Mucosa of gallbladder (tissue), 1 donor: ENCODE measurements around the gene ASB16. TPM values are rescaled to one million over a fixed set of nuclear protein-coding genes. Genes with fewer than 3 reads are reported as not detected.

Experiments
- DNase-seq: peaks from one replicate; pipeline ENCODE4 v3.0.0-alpha.2; 2020; ENCODE audit warnings: low spot score
- total RNA-seq: library from RNA; stranded (reverse); gene quantifications from one replicate; pipeline ENCODE4 v1.2.1, GENCODE V29; 2021
- donor health status: DM: no; HTN: no; CAD: no.

Gene ASB16
- total RNA-seq, 1 donor from 2014 or later: 0.58 TPM

DNA sequence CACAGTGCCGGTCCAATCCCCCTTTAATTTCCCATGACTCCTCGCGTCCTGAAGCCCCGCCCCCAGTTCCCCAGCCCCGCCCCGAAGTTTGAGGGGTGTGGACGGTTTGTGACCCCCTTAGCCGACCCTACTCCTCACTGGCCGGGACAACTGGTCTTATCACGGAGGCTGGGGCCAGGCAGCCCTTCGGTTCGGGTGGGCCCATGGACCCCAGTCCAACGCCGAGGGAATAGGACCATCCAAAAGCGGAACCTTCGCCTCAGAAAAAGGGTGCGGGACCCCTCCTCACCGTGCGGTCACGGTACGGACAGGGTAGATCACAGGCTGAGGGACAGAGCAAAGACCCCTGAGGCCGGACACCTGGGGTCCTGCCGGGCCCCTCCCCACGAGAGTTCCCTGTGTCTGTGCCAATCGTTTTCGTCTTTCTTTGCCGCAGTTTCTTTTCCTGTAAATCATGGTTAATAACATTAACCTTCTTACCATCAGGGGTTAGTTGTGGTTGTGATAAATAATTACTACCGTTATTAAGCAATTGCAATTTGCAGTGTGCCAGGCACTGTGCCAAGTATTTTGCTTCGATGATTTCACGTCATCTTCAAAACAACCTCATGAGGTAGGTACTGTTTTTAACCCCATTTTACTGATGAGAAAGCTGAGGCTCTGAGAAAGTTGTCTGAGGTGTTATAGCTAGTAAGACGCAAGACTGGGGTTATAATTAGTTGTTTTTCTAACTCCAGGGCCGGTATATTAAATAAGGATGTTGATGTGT, 16.8 kb downstream of the ASB16 start:
- DNase-seq: no peak

DNA sequence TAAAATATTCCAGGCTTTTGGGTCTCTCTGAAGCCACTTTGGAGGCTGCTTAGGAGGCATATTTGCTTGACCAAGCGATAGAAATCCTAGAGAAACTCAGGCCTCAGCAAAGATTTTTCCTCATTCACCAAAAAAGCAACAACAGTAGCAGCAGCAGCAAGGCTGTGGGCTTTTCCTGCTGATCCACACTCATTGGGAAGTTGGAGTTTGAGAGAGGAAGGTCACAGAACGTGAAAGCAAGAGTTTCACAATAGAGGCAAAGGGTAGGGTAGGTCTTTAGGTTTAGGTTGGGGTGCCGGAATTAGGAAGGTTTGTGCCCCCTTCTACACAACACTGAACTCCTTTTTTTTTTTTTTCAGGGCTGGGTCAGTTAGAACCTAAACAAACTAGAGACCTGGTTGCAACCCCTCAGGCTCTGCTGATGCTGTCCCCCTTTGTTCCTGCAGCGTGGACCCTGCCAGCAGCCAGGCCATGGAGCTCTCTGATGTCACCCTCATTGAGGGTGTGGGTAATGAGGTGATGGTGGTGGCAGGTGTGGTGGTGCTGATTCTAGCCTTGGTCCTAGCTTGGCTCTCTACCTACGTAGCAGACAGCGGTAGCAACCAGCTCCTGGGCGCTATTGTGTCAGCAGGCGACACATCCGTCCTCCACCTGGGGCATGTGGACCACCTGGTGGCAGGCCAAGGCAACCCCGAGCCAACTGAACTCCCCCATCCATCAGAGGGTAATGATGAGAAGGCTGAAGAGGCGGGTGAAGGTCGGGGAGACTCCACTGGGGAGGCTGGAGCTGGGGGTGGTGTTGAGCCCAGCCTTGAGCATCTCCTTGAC, 18.3 kb downstream of the ASB16 start:
- no peak for DNase-seq

DNA sequence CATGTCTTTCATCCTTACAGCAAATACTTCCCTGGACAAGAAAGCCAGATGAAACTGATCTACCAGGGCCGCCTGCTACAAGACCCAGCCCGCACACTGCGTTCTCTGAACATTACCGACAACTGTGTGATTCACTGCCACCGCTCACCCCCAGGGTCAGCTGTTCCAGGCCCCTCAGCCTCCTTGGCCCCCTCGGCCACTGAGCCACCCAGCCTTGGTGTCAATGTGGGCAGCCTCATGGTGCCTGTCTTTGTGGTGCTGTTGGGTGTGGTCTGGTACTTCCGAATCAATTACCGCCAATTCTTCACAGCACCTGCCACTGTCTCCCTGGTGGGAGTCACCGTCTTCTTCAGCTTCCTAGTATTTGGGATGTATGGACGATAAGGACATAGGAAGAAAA, 20.0 kb downstream of the ASB16 start:
- DNase-seq: no peak

DNA sequence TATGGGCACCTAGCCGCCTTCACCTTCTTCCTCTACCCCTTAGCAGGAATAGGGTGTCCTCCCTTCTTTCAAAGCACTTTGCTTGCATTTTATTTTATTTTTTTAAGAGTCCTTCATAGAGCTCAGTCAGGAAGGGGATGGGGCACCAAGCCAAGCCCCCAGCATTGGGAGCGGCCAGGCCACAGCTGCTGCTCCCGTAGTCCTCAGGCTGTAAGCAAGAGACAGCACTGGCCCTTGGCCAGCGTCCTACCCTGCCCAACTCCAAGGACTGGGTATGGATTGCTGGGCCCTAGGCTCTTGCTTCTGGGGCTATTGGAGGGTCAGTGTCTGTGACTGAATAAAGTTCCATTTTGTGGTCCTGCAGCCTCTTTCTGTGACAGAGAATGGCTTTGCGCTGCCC, 20.9 kb downstream of the ASB16 start:
- DNase-seq: no peak

DNA sequence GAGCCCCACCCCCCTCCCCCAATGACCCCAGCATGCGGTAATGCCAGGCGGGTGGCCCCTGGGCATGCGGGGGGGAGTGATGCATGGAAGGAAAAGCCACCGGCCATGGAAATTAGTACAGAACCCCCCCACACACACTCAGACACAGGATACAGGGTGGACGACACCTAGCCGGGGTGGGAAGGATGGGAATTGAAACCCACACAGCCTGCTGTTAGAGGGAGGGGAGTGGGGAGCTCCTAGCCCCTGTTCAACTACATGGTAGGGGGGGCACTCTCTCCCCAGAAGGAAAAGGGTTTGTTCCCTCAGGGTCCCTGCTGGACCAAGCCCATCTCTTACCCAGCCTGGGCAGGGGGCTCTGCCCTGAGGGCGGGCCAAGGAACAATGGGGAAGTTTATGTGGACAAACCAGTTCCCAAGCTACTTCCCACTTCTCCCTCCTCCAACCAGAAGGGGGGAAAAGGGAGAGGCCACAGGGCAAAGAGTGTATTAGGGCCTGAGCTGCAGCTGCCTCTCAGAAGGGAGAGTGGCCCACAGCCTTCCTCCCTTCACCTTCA, 21.5 kb downstream of the ASB16 start:
- no peak for DNase-seq

DNA sequence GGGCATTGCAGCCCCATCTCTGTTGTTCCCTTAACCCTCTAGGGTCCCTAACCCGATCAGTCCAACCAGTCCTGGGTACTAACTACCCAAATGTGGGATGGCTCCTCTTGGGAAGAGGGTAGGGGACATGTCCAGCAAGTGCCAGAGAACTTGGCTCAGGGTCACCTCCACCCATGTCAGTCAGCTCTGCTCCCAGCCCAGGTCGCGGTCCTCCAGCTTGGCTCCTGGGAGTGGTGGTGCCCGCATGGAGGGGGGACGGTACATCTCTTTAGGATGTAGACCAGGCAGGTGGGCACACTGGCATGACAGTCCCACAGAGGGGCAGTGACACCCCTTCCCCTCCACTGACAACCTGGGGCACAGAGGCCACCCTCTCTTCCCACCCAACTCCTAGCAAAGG, 22.2 kb downstream of the ASB16 start:
- no peak for DNase-seq

DNA sequence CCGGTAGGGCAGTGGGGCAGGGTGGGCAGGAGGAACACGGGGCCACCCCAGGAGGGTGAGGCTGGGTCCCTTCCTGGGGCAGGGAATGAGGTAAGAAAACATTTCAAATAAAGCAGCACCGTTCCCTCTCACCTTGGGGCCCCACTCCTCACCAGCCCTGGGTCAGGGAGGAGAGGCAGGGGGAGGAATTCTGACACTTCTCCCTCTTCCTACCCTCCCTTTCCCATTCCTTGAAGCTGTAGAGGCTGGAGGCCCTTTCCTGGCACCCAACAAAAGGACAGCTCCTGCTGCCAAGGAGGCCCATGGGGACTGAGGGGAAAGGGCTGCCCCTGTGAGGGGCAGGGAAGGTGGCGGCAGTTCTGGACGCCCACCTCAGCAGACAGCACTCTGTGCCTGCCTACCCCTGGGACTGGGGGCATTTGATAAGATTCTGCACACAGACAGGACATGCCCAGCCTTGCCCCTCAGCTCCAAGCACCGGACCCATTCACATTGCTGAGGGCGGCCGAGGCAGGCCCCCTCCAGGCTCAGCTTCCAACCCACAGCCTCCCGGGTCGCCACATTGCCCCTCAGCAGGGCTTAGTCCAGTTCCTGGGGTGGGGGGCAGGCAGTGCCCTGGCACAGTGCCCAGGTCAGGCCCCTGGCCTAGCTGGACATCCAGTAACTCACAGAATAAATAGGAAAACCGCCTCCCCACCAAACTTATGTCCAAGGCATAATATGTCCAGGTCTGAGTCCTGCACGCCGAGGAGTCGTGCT, 23.0 kb downstream of the ASB16 start:
- no peak for DNase-seq

DNA sequence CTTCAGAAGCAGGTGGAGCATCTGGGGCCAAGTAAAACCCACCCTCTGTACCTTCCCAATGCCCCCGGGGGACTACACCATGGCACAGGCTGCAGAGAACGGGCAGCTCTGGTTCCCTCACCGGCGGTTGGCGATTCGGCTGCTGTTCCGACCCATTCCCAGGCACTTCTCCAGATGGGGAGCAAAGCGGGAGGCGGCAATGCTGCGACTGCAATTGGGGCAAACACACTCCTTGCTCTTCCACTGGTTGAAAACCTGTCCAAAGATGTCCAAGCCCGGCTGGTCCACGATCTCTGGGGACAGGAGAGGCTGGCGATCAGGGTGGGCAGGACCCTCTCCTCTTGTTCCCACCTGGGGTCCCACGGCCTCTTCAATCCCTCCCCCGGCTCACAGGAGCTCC, 26.6 kb downstream of the ASB16 start:
- no peak for DNase-seq

DNA sequence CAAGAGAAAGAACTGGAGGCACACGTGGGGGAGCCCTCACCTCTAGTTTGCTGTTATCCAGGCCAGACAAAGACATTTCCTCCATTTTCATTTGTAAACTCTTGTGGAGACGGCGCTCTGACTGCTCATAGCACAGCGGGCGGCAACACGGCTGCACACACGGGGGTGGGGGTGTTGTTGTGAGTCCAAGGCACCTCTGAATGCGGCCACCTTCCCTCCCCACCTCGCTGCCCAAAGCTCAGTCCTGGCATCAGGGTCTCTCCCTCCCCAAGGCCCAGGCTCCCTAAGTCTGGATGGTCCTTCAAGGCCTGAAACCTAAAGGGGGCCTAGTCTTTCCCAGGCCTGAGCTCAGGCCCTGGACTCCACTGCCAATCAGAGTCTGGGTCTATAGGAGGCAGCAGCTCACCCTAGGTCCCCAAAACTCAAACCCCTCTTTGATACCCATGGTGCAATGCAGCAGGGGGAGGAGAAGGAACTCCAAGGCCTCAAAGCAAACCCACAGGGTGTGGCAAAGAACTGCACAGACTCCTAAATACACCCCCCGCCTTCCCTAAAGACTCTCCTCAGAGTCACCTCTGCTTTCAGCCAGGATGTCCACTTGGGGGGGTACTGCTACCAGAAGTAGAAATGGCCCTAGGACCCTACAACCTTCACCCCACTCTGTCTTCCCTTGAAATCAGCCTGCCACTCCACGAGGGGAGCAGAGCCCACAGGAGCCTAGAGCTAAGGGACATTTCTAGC, 27.6 kb downstream of the ASB16 start:
- no peak for DNase-seq

DNA sequence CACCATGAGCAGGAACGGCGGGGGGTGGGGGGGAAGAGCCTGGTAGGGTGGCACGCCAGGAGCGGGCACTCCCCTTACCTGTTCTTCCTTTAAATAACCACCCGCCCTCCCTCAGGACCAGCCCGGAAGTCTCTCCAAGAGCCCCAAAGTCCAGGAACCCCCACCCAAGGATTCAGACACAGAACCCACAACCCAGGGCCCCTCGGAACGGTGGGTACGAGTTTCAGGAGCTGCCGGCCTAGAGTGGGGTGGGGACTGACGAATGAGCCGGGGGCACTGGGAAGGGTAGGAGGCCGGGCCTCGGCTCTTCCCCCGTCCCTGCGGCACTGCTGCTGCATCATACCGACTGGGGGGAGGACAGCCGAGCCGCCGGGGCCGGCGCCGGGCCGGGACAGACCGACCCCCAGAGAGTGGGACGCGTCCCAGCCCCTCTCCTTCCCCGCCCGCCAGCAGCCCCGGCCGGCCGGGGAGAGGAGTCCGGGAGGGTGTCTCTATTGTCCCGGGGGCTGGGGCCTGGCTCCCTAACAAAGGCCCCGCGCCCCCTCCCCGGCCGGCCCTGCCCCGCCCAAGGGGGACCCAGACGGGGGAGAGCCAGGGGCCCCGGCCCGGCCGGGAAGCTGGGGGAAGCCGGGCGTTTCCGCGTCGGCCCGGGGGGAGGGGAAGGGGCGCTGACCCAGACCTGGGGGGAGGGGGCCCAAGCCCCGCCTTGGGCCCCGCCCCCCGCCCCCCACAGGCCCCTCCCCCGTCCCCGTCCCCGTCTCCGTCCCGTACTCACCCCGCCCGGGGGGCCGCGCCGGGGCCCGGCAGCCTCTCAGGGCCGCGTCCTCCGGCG, 28.4 kb downstream of the ASB16 start:
- peak; percentile 38 for DNase-seq

DNA sequence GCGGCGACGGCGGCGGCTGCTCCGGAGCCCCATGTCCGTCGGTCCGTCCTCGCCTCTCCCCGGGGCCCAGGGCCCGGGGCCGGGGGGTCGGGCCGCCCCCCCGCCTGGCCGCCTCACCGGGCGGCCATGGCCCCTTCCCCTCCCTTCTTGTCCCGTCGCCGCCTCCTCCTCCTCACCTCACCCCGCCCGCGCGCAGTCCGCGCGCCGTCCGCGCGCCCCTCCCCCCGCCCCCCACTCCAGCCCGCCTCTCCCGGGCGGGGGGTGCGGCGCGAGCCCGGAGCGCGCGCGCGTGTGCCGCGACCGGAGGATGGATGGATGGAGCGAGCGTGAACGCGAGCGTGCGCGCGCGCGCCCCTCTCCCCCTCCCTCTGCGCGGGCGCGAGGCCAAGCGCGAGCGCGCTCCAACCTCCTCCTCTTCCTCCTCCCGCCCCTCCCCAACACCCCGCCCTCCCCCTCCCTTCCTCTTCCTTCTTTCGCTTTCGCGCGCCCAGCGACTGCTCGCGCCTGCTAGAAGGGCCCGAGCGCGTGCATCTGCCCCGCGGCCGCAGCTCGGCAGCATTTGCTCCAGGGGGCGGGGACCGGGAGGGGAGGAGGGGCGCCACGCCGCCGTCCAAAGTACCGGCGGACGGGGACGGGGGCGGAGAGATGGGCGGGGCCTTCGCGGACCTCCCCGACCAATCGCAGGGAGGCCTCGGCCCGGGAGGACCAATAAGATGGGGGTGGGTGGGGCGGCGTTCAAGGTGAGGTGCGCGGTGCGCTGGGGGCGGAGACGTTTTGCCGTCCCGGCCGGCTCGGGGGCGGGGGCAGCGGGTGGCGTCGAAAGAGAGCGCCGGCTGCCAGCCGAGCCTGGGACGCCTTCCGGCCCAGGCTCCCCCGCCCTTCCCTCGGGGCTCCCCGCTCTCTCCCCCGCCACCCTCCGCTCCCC, 29.3 kb downstream of the ASB16 start, which contains the start of gene ATXN7L3:
TSS of gene ATXN7L3 (minus strand) at position 332 of the 925 bp plus-strand sequence. CDS start 1,814 bp downstream, outside the sequence.
- peak; percentile 99 for DNase-seq

DNA sequence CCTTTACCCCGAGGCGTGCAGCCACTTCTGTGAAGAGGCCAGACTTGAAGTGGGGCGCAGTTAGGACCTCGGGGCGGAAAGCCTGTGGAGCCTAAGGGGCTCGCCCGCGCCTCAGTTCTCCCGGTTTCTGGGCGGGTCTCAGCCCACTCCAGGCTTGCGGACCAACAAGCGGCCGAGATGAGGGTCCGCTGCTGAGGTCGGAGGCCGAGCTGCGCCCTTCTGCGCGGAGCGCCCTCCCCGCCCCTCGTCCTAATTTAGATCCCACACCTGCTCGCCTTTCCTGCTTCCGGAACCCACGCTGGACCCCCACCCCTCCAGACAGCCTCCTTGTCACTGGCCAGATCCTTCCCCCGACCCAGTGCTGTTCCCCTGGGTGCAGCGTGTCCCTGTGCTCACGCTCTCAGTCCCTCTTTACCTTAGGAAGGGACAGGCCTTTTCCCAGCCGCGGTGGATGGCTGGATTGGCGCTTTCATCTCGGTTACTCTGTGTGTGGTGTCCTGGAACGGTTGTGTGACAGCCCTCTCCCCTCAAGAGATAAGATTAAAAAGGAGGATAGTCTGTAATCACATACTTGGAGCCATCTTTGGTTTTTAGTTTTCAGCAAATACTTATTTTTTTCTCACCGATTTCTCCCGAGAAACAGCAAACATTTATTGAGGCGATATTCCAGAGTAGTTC, 30.1 kb downstream of the ASB16 start:
- no peak for DNase-seq

DNA sequence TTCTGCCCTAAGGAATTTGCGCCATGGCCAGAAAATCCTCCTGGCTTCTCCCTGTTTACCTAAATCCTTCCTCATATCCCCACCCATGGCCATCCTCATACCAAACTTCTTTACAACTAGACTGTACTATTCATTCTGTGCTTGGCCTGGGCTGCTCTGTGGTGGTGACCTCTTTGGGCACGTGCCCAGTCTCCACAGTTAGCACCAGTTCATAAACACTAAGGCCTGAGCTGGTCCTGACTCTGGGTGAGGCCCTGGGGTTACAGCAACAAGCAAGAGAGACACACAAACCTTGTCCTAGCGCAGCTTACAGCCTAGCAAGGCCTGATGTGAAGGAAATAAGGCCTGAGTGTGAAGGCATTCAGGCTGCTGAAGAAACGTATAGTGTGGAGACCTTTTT, 32.3 kb downstream of the ASB16 start:
- no peak for DNase-seq

DNA sequence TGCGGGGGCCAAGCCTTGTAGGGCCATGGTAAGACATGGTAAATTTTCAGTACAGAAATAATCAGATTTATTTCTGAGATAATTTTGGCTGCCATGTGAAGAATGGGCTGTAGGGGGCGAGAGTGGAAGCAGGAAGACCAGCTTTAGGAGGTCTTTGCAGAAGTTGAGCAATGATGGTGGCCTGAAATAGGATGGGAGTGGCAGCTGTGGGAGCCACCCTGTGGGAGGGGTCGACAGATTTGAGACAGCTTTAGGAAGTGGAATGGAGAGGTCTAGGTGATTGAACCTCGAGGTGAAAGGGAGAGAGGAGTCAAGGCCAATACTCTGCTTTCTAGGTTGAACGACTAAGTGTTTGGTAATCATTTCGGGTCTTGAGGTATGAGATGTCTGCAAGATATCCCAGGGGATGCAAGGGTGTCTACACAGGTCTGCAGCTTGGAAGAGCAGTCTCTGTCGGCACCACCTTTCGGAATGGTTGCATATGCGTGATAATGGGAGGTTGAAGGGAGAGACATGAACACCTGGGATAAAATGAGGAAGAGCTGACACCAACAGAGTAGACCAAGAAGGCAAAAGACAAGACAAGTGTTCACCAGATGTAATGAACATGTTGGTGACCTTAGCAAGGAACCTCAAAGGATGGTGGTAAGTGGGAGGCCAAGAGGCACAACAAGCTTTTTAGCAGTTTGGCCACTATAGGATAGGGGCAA, 33.4 kb downstream of the ASB16 start:
- DNase-seq: no peak

DNA sequence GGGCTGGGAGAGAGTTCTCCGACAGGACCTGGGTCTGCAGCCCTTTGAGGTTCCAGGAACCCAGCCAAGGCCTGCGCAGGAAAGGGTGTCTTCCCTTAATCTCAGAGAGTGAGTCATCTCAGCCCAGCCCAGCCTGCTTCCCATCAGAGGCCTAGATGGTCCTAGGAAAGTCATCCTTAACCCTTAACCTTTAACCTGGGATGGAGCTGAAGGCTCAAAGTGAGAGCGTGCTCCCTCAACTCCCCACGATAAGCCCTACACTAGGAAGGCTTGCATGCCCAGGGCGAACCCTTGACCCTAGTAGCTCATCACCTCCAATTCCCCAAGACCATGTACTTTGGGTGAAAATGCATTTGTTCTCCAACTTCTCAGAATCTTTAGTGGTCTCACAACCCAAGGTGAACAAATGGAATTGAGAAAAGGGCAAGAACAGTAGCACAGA, 34.0 kb downstream of the ASB16 start:
- no peak for DNase-seq

DNA sequence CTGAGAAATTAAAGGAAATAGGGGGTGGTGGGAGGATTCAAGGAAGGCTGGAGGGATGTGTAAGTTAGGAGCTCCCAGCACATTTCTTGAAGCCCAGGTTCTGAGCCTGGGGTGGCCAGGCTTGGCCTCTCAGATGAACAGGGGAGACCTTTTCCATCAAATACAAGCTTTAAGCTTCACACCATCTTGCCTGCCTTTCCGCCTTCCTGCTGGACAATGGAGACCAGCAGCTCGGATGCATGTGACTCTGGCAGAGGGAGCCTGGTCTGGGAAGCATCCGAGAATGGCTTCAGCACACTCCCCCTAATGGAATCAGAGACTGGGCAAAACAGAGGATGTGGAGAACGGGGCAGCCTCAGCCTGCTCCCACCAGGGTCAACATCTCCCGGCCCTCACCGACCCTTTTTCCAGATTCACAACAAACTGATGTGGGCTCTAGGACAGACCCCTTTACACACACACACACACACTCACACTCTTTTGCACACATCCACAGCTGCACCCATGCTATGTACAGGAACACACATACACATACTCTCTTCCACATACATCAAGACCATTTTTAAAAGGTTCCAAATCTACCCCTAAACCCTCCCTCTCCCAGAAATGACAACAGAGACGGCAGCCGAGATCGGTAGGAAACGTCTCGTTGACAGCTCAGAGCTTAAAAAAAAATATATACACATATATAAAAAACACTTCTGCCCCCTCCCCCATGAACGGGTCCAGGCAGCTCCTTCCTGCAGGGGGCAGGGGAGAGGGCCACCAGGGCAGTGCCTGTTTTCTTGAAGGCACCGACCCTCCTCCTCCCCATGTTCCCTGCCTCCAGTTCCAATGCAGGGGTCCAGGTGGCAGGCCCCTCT, 35.7 kb downstream of the ASB16 start:
- DNase-seq: no peak

DNA sequence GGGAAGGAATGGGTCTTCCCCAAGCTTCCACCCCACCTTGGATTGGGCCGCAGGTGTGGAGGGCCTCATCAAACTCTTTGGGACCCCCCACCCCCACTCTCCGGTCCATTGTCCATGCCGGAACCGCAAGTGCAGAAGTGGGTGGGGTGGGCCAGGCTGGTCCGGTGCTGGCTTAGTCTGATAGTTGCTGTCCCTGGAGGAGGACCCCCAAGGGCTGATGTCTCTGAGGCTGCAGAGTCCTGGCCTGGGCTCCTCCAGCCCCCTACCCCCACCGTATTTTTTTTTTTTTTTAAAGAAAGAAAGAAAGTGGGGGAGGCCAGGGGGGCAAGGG, 36.3 kb downstream of the ASB16 start:
- no peak for DNase-seq
